Progenitor cell of endocrine pancreas (in vitro differentiated cells): ENCODE results near the gene CEP85. TPM values are rescaled to one million over a fixed set of nuclear protein-coding genes. Genes with fewer than 3 reads are reported as not detected.

Experiments used
- DNase-seq: peaks from one replicate; pipeline ENCODE4 v3.0.0; 2021; ENCODE audit warnings: low spot score; ENCODE audit not compliant: unreplicated experiment
- H3K27ac Mint-ChIP-seq: 2 replicates; pipeline ENCODE4 v1.8.0; 2021; ENCODE audit warnings: mild to moderate bottlenecking, moderate library complexity, mixed read lengths
- H3K27me3 Mint-ChIP-seq: 2 replicates; pipeline ENCODE4 v1.8.0; 2021; ENCODE audit warnings: mixed read lengths
- H3K36me3 Mint-ChIP-seq: 2 replicates; pipeline ENCODE4 v1.8.0; 2022; ENCODE audit warnings: mixed read lengths; ENCODE audit not compliant: insufficient read depth
- H3K4me1 Mint-ChIP-seq: 2 replicates; pipeline ENCODE4 v1.8.0; 2021; ENCODE audit warnings: low read depth, mixed read lengths
- H3K4me3 Mint-ChIP-seq: 2 replicates; pipeline ENCODE4 v1.8.0; 2021; ENCODE audit warnings: low read depth, mild to moderate bottlenecking, moderate library complexity, mixed read lengths
- H3K9me3 Mint-ChIP-seq: 2 replicates; pipeline ENCODE4 v1.8.0; 2021; ENCODE audit warnings: low read depth, mixed read lengths
- total RNA-seq: library from RNA; stranded (reverse); gene quantifications from 2 replicates; pipeline ENCODE4 v1.2.1, GENCODE V29; 2021
- TF ChIP-seq, protein P1 (sequence below): fragments of 200-600 bp; sonication (generic); IDR thresholded peaks from one replicate; pipeline ENCODE4 v1.5.0; 2021; ENCODE audit warnings: antibody characterized with exemption, mild to moderate bottlenecking; ENCODE audit not compliant: unreplicated experiment

Gene CEP85
- total RNA-seq, 1 donor from 2014 or later: 21.3 TPM

DNA sequence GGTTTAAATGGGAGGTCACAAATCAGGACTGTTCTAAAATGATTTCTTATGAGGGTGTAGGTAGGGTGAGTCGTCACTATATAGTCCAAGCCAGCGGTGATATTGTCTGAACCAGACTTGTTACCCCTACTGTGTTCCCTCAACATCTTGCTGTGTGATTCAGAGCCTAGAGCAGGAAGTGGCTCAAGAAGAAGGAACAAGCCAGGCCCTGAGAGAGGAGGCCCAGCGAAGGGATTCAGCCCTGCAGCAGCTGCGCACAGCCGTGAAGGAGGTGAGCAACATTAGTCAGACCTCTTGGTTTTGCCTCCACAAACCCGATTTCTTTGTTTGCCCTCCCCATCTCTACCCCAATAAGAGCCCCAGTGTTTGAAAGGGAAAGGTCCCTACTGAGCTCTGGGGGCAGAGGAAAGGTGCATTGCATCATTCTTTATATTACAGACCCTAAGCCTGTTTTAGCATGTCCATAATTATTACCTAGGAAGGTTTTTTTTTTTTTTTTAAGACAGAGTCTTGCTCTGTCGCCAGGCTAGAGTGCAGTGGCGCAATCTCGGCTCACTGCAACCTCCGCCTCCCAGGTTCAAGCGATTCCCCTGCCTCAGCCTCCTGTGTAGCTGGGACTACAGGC is 40.9 kb downstream of the CEP85 start:
- peaks cover 26% of the 10 kb centered on the region for H3K4me1 Mint-ChIP-seq
- H3K27ac Mint-ChIP-seq: no peak overlapping the region
- TF ChIP-seq, protein P1, sequence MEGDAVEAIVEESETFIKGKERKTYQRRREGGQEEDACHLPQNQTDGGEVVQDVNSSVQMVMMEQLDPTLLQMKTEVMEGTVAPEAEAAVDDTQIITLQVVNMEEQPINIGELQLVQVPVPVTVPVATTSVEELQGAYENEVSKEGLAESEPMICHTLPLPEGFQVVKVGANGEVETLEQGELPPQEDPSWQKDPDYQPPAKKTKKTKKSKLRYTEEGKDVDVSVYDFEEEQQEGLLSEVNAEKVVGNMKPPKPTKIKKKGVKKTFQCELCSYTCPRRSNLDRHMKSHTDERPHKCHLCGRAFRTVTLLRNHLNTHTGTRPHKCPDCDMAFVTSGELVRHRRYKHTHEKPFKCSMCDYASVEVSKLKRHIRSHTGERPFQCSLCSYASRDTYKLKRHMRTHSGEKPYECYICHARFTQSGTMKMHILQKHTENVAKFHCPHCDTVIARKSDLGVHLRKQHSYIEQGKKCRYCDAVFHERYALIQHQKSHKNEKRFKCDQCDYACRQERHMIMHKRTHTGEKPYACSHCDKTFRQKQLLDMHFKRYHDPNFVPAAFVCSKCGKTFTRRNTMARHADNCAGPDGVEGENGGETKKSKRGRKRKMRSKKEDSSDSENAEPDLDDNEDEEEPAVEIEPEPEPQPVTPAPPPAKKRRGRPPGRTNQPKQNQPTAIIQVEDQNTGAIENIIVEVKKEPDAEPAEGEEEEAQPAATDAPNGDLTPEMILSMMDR: no peak
- no peaks in the 10 kb centered on the region for H3K9me3 Mint-ChIP-seq
- peaks cover 20% of the 10 kb centered on the region for H3K36me3 Mint-ChIP-seq
- no peak overlapping the region for H3K4me3 Mint-ChIP-seq
- no peak for DNase-seq
- H3K27me3 Mint-ChIP-seq: no peaks in the 10 kb centered on the region

DNA sequence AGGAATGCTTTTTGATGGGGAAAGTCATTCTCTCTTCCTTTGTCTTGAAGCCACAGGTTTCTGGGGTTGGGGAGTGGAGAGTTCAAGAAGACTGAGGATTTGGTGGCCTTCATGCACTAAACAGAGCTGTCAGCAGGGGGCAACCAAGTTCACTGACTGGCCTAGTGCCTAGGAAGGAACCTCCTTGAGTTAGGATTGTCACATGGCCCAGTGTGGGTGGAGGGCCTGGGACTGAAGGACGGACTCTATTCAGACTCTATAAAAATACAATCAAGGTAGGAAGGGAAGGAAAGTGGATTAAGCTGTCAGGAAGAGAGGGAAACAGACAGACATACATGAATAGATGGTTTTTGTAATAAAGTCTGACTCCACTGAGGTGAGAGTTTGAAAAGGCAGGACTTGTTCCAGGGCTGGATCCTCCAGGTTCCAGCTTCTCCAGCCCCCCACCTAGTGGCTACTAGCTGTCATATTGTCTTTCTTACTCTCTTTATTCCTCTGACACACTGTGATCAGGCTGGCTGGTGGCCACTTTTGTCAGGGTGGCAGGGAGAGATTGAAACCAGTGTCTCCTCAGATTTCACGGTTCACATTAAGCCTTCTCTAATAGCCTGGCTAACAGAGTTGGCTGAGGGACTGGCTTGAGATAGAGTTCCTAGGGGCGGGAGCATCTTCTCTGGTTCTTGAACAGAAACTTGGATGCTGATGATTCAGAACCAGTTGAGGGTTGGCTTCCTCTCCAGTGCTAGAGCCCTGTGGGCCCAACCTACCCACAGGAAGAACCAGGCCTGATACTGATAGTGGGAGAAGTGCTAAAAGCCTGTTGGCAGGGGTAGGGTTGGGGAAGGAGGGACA is 41.8 kb downstream of the CEP85 start:
- Mint-ChIP-seq H3K4me1 (peaks cover 29% of the 10 kb centered on the region), H3K27me3 (no peaks in the 10 kb centered on the region), H3K36me3 (peaks cover 17% of the 10 kb centered on the region), H3K9me3 (no peaks in the 10 kb centered on the region), H3K27ac (peak overlapping the region; percentile 82), H3K4me3 (no peak overlapping the region)
- TF ChIP-seq, protein P1: peak; percentile 73
- DNase-seq: peak; percentile 61

DNA sequence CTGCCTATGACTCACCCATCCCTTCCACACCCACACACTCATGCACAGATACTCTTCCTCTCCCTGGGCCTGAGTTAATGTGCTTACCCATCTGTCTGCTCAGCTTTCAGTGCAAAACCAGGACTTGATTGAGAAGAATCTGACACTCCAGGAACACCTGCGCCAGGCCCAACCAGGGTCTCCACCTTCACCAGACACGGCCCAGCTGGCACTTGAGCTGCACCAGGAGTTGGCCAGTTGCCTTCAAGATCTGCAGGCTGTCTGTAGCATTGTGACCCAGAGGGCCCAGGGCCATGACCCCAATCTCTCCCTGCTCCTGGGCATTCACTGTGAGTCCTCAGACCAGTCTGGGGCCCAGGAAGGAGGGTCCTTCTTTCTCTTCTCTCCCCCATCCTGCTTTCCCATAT is 42.4 kb downstream of the CEP85 start:
- Mint-ChIP-seq H3K36me3 (peaks cover 14% of the 10 kb centered on the region), H3K27ac (no peak overlapping the region), H3K4me1 (peaks cover 34% of the 10 kb centered on the region), H3K4me3 (no peak overlapping the region), H3K27me3 (no peaks in the 10 kb centered on the region), H3K9me3 (no peaks in the 10 kb centered on the region)
- DNase-seq: no peak
- TF ChIP-seq, protein P1: no peak

DNA sequence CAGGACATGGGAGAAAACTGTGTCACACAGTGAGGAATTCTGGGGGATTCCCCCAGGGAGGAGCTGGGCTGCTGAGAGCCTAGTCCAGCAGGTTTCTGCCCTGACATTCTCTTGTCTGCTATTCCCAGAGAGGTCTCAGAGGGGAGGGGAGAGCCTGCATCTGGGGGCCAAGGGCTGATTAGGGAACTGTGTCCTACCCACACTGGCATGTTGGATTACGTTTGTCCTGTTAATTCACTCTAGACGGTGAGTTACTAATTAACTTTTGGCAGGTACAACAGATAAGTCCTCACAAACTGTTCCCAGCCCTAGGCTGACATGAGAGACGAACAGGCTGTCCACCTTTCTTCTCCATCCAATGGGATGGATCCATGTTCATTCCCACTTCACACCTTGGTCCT is 43.3 kb downstream of the CEP85 start:
- peaks cover 36% of the 10 kb centered on the region for H3K4me1 Mint-ChIP-seq
- TF ChIP-seq, protein P1: no peak
- peak overlapping the region; percentile 2 for H3K27ac Mint-ChIP-seq
- DNase-seq: no peak
- H3K36me3 Mint-ChIP-seq: peaks cover 10% of the 10 kb centered on the region
- H3K4me3 Mint-ChIP-seq: peak overlapping the region; percentile 24
- H3K9me3 Mint-ChIP-seq: no peaks in the 10 kb centered on the region
- H3K27me3 Mint-ChIP-seq: no peaks in the 10 kb centered on the region

DNA sequence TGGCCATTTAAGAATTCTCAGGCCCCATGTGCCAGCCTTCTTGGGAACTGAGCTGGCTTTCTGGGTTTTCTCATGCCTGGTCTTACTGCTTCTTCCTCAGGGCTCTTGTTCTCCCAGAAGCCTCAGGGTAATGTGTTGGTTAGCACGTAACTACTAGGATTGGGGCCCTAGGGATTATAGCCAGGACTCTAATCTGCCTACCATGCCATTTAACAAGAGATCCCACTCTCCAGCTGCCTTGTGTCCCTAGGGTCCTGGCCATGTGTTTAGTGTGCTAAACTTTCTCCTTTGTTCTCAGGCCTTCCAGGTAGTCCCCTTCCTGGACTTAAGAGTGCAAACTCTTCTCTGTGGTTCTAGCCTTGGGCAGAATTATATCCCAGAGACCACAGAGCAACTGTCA is 43.7 kb downstream of the CEP85 start:
- Mint-ChIP-seq H3K27ac (peak overlapping the region; percentile 73), H3K36me3 (peaks cover 8% of the 10 kb centered on the region), H3K4me1 (peaks cover 36% of the 10 kb centered on the region), H3K9me3 (no peaks in the 10 kb centered on the region), H3K27me3 (no peaks in the 10 kb centered on the region), H3K4me3 (peak overlapping the region; percentile 24)
- DNase-seq: no peak
- TF ChIP-seq, protein P1: no peak
